Prostate gland (tissue), 2 donors: ENCODE data around the gene SH3BGRL3.

Source experiments
- CTCF ChIP-seq, 4 experiments: fragments of 200-600 bp in 2 of 4; fragments of 450-650 bp in 2 of 4; sonication (generic) in 2 of 4; IDR thresholded peaks; 1 replicate in 3 of 4; 2 replicates in 1 of 4; pipeline ENCODE4 v1.5.1; 2016 to 2019; ENCODE audit warnings: antibody characterized with exemption in 4 of 4, mild to moderate bottlenecking in 2 of 4, moderate library complexity in 2 of 4
- POLR2AphosphoS5 ChIP-seq: sonication (generic); formaldehyde crosslinking; IDR thresholded peaks from one replicate; pipeline ENCODE4 v1.6.1; 2017; ENCODE audit warnings: antibody characterized with exemption

GRCh38 chr1:26330276-26330675 is 50.4 kb downstream of the SH3BGRL3 start:
- TF ChIP-seq CTCF (IDR thresholded peaks at IDR 0.05) (no peak), POLR2AphosphoS5 (no peak)
